HG03159 (cell line): ENCODE results near the gene ATG3.
"Not testable (repeated sequence)": the region's sequence is repeated elsewhere in the genome, so short reads cannot be mapped to it uniquely, and the experiment has no call there.

Experiments used
- ATAC-seq: cut with Tn5 transposase; IDR thresholded peaks from one replicate; pipeline ENCODE4 v1.9.1; 2021; ENCODE audit warnings: mild to moderate bottlenecking, moderate library complexity; ENCODE audit not compliant: unreplicated experiment

The ATG3 gene

DNA sequence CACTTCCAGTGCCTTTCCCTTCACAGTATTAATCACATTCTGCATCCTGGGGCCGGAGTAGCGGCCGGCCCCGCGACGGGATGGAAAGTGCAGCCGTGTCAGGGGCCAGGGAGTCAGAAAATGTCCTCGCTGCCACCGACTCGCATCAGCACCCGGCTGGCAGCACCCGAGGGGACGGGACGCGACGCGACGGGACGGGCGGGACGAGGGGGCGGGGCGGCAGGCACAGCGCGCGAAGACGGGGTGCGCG, 353 bp downstream of the ATG3 start:
- peak; percentile 40 for ATAC-seq

DNA sequence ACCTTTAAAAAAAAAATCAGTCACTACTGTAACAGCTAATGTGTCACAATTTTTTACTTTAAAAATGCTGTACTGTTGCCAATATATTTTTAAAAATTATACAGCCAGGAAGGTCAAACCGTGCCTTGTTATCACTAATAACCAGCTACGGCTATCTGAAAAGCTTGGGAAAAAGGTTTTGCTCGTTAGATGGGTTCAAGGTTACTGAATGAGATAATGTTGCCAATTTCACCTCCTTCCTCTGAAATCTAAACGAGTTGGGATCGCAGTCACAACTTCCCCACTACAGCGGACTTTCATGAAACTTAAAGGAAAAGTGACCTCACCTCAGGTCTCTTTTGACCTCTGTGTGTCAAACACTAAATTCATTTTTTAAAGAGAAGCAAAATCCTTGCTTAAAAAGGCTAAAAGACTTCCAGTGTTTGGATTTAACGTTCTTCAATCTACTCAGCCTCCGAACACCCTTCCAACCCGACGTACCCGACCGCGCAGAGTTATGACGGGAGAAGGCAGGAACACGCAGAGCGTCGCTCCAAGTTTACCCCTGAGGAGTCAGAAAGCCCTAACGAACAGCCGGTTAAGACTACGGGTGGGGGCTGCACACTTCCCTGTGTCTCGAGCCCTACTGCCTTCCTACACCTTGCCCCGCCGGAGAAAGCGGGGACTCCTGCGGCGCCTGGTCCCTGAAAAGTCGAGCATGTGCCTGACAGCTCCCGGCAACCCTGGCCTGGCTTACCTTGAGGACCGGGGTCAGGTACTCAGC, 860 bp downstream of the ATG3 start:
- peak; percentile 26 for ATAC-seq

DNA sequence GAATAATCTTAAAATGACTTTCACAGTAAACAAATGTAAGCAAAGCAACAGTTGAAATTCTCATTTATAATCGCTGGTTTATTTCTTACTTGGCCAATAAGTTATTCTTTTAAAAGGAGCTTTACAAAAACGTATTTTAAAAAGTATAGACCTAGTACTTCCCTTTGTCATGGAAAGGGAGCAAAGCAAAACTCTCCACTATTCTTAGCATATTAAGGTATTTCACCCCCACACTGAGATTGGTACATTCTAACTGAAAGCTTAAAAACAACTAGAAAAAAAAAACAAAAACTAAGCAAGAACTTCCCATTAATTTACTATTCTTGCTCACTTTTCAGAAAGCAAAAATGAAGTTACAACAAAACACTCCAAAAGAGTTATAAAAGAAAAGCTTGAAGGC, 1.5 kb downstream of the ATG3 start:
- no peak for ATAC-seq

DNA sequence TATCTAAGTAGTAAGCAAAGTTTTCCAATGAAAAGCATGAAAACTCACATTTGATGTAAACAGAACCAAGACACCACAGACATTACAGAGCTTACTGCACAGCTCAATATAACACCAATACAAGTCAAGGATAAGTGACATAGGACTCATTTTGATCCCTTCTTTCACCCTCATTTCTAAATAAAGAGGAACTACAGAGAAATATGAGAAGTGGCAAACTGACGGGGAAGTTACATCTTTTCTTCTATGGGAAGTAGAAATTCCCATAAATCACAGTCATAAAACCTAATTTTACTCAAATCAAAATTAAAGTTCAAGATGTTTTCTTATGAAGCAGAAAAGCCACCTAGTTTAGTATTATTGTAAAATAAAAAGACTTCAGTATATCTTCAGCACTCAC, 3.8 kb downstream of the ATG3 start:
- ATAC-seq = no peak

DNA sequence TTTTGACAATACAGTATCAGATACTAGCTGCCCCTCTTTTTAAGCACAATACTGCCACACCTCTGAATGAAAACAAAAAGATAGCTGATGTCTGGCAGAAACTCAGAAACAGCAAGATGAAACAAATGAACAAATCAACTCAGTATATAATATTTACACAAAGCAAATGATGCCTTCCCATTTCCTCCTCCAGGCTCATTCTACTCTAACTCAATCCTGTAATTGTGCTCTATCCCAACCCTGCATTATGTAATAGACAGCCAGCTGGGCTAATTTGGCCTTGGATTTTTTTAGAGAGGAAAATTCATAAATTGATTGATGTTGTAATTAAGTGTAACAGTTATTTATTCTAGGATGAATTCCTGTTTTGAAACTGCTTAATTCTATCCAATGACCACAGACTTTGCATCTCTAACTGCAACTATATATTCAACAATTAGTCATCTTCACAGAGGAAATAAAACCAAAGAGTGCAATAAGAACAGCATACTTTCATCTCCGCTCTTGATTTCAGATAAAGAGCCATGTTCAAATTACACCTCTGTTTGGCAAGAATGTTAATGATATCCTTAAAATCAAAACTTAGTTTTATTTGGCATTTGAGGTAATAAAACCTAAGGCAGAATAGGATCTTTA, 6.1 kb downstream of the ATG3 start:
- no peak for ATAC-seq

DNA sequence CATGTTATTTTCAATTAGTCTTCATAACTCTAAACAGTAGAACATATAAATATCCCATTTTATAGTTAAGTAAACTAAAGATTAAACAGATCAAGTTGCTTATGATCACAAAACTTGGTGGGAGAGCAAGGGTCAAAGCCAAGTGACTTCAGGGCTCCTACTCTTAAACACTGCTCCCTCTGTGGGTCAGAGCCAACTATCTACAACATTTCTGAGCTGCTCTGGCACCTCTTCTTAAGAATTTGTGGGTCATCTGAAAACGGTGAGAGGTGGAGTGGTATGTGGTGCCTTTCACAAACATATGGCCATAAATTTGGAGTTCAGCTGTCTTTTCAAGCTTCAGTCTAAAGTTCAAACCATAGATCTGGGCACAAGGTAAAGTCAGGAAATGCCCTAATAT, 10.9 kb downstream of the ATG3 start:
- no peak for ATAC-seq

DNA sequence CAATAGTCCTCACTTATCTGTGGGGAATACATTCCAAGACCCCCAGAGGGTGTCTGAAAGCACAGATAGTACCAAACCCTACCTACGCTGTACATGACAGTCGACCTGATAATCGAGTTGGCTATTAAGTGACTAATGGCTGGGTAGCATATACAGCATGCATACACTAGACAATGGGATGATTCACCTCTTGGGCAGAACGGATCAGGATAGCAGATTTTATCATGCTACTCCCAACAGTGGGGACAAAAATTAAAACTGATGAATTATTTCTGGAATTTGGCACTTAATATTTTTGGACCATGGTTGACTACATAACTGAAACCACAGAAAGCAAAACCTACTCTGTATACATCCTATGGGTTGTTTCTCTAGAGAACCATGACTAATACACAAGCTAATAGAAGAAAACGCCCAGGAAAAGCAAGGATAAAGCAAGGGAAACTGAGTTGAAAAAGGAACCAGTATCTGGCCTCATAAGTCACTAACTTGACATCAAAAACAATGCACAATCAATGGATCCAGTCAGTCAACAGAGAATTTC, 15.5 kb downstream of the ATG3 start:
- no peak for ATAC-seq

DNA sequence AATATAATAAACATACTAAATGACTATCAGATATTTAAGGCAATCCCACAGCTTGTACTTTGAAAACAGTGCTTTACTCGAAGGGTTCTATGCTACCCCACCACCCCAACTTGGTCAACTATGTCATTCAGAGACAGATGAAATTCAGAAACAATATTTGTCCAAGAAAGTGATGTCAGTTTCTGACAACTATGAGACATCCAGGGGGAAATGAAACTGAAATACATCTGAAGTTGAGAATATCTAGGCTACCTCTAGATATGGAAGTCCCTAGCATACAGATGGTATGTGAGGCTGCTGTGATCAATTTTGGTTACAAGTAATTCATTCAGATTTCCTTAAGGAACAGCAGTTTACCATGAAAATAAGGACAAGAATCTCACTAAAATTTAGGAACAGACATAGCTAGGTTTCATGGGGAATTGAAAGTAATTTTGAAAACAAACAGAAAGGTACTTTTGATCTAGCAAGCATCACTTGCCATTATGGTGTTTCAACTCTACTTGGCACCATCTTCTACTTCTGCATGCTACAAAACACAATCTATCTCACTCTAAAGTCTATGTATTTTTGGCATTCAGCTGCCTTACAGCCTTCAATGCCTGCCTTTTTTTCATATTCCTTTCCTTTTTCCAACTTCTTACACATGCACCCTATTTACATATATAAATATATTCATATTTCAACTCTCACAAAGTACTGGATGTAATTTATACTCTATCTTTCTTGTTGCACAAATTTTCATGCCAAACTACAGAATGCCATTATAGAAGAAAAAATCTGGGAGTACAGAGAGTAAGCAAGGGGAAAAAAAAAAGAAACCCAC, 21.7 kb downstream of the ATG3 start:
- ATAC-seq = peak; percentile 91

DNA sequence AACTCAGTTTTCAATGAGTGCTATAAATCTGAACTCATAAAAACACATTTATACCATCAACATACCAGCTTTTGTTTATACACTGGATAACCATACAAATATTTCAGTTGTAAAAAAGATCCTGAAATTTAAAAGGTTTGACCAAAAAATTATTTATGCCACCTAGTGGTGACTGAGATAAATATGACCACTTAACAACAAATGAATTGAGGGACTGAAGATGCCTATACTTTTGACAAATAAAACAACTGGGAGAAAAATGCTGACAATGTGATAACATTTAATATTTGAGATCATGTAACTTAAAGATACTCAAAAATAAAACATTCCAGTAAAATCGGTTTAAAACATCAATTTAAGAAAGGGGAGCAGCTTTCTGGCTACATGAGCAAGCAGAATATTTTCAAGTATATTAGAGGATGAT, 30.4 kb downstream of the ATG3 start:
- no peak for ATAC-seq

DNA sequence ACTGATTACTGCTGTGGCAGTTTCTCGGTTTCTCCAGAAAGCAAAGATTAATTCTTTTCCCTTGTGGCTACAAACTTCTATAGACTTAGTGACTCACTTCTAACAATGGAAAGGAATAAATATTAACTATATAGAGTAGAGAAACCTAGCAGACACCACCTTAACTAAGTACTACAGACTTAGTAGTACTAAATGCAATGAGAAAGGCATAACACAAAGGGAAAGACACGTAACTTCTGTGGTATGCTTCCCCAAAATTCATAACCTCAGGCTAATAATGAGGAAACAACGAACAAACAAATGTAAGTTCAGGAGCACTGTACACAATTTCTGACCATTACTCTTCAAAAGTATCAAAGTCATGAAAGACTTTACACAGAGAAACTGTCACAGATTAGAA, 31.2 kb downstream of the ATG3 start:
- ATAC-seq = no peak

DNA sequence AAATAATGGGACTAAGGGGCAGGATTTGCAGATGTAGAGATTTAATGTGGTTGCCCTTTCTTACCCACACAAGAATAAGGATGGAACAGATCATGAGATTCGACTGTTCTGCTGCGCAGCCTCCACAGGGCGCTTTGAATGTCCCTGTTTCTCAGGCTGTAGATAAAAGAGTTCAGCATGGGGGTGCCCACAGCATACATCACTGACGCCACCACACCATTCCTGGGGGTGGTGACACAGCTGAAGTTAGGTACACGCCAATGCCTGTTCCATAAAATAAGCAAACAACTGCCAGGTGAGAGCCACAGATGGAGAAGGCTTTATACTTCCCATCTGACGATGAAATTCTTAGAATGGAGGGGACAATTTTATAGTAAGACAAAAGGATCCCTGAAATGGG, 37.6 kb downstream of the ATG3 start:
- not testable (repeated sequence) for ATAC-seq

DNA sequence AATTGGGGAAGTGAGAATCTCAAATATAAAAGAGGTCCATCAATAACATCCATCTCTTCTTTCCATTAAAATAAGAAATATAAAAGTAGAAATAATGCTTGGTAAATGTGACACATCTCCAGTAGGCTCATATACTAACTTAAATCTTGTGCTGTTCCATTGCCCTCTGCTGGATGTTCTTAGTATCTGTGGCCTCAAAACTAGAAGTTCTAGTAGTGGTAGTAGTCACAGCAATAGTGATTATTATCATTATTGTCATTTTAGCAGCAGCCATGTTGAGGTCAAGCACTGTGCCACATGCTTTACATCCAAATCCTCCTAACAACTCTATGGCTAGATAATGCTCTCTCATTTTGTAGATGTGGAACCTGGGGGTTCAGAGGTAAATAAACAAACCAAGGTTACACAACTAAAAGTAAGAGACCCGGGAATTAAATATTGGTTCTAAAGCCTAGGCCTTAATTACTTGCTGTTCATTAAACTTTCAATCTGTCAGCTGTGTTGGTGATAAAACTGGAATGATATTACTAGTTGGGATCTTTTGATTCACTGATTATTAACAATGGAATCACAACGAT, 42.2 kb downstream of the ATG3 start:
- peak; percentile 55 for ATAC-seq

DNA sequence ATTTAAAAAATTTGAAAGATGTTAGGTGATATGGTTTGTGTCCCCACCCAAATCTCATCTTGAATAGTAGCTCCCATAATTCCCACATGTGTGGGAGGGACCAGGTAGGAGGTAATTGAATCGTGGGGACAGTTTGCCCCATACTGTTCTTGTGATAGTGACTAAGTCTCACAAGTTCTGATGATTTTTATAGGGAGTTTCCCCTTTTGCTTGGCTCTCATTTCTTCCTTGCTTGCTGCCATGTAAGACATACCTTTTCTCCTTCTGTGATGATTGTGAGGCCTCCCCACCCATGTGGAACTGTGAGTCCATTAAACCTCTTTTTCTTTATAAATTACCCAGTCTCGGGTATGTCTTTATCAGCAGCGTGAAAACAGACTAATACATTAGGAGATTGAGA, 42.8 kb downstream of the ATG3 start:
- not testable (repeated sequence) for ATAC-seq

DNA sequence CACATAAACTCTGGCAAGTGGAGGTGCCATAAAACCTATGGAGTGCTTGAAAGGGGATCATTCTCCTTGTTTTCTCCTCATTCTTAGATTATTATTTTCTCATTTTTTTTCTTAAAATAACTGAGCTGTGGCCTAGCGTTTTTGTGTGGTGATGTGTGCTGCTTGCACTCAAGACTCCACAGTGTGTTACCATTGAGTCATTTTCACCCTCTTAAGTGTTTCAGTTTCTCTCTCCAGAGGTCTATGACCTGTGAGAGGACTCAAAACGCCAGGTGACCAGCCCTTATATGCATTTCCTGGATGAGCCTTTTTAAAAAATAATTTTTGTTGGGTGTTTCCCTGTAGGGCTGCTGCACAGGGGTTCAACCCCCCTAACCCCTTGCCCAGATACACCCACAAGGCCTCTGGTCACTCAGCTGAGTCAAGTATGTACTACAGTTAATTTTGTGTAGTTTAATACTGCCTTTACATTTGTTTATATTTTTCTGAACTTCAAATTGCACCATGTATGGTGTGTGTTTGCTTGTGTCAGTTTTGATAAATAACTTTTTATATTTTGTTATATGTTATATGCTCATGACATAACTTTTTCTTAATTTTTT, 47.1 kb downstream of the ATG3 start:
- peak; percentile 99 for ATAC-seq

DNA sequence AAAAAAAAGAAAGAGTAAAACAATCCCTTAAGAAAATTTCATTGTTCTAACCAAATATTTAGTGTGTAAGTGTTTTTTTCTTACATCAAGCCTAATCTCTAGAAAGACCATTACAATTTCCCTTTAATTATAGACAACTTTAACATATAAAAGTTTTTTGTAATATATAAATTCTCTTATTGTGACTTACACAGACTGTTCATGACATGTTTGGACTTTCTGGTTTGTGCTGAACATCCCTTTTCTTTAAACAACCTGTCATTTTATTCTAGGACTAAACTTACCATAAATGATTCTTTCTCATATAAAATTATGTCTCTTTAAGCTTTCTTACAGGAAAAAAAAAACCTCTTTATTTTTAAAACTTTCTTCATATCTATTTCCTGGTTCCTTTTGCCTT, 49.4 kb downstream of the ATG3 start:
- no peak for ATAC-seq

DNA sequence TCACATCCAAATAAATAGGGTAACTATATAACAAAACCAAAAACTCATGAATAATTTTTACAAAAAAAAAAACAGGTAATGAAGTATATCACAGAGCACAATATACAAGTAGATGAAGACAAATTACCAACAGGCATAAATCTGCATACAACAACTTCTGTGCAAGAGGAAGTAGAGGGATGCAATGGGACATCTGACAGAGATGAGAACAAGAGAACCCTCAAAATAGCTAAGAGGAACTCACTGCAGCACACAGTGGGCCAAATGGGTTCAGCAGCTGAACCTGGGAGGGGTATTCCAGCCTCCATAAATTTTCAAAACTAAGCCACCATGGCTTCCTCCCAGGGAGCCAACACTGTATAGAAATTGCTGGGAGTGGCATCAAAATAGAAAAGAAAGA, 52.9 kb downstream of the ATG3 start:
- no peak for ATAC-seq

DNA sequence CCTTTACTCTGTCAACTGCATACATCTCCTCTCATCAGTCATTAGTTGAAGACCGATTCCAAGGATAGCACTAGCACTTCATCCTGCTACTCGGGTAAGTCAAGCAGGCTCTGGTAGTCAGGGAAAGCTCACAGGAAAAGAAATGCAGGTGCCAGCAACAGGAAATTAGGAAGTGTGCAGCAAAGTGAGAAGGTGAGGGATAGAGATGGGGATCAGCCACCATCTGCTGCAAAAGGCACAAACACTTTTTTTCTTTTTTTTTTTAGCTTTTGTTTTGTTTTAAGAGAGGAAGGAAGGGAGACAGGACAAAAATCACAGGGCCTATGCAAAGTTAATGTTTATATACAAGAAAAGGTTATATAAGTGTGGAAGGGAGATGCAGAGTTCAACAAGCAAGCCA, 53.5 kb downstream of the ATG3 start:
- ATAC-seq = no peak

DNA sequence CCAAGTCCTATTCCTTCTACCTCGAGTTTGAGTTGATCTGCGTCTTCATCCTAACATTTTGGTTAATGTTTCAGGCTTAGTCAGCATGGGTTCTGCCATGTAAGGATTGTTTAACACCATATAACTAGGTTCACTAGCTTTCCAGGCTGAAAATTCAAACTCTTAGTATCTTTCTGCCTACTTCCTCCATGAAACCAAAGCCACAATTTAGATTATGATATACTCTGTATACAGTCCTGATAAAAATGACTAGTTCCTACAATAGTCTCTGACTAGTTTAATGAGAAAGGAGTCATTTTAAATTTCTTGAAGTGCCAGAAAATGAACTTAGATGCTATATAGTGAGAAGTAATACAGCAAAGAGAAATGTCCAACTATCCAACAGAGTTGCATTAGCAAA, 55.9 kb downstream of the ATG3 start:
- ATAC-seq = no peak

DNA sequence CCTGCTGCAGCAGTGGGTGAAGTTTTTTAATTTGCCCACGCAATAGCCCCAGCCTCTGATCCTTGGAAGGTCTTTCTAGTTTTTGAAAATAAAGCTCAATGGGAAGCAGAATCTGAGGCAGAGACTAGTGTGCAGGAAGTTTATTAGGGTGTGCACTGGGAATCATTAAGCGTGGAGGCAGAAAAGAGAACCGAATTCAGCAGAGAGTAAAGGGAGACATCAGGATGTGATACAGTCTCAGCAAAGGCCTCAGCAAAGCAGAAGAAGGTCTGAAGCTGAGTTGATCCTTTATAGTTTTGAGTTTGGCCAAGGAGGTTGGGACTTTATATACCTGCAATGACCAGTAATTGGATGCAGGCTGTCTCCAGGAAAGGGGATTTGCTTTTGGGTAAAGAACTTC, 57.6 kb downstream of the ATG3 start:
- no peak for ATAC-seq

DNA sequence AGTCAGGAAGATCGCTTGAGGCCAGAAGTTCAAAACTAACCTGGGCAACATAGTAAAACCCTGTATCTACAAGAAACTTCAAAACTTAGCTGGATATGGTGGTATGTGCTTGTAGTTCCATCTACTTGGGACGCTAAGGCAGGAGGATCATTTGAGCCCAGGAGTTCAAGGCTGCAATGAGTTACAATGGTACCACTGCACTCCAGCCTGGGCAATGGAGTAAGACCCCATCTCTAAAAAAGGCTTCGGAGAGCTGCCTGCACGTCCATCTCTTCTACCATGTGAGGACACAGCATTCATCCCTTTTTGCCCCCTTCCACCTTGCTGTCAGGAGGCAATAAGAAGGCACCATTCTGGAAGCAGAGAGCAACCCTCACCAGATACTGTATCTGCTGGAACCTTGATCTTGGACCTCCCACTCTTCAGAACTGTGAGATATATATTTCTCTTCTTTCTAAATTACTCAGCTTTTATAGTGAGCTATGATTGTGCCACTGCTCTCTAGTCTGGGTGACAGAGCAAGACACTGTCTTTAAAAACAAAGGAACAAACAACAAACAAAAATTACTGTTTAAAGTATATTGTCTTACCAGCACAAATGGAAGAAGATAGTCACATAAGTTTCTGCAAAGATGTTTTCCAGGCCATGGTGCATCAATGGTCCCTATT, 58.3 kb downstream of the ATG3 start:
- no peak for ATAC-seq

DNA sequence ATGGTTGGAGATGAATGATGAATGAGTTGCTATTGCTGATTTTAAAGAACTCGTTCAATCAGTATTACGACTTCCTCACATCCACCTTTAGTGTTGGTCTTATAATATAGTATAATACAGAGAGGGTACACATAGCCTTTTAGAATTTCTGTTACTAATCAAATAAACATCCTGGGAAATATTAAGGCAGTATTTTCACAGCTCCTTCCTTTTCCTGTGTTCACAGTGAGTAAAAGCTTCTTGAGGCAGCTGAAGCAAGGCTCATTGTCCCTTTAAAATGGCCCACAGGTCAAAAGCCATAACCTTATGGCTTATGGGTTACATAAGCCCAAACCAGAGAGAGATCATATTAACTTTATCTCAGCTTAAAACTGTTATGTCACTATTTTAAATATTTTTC, 61.1 kb downstream of the ATG3 start:
- no peak for ATAC-seq
